ENCODE measurements around the gene PCDHA11.

DNA sequence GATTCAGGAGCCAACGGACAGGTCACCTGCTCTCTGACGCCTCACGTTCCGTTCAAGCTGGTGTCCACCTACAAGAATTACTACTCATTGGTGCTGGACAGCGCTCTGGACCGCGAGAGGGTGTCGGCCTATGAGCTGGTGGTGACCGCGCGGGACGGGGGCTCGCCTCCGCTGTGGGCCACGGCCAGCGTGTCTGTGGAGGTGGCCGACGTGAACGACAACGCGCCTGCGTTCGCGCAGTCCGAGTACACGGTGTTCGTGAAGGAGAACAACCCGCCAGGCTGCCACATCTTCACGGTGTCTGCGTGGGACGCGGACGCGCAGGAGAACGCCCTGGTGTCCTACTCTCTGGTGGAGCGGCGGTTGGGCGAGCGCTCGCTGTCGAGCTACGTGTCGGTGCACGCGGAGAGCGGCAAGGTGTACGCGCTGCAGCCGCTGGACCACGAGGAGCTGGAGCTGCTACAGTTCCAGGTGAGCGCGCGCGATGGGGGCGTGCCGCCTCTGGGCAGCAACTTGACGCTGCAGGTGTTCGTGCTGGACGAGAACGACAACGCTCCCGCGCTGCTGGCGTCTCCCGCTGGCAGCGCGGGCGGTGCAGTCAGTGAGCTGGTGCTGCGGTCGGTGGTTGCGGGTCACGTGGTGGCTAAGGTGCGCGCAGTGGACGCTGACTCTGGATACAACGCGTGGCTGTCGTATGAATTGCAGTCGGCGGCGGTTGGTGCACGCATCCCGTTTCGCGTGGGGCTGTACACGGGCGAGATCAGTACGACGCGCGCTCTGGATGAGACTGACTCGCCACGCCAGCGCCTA lies 11.4 kb upstream of the PCDHA11 start:
- TF ChIP-seq, protein P1, sequence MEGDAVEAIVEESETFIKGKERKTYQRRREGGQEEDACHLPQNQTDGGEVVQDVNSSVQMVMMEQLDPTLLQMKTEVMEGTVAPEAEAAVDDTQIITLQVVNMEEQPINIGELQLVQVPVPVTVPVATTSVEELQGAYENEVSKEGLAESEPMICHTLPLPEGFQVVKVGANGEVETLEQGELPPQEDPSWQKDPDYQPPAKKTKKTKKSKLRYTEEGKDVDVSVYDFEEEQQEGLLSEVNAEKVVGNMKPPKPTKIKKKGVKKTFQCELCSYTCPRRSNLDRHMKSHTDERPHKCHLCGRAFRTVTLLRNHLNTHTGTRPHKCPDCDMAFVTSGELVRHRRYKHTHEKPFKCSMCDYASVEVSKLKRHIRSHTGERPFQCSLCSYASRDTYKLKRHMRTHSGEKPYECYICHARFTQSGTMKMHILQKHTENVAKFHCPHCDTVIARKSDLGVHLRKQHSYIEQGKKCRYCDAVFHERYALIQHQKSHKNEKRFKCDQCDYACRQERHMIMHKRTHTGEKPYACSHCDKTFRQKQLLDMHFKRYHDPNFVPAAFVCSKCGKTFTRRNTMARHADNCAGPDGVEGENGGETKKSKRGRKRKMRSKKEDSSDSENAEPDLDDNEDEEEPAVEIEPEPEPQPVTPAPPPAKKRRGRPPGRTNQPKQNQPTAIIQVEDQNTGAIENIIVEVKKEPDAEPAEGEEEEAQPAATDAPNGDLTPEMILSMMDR (conservative IDR thresholded peaks at IDR 0.05 in 1 of 2, IDR thresholded peaks at IDR 0.05 in 1 of 2; ENCODE audit: extremely low read depth in 1 of 2, insufficient read depth in 1 of 2, low read depth in 1 of 2, low read length in 2 of 2), result no peak
- TF ChIP-seq EZH2 (IDR thresholded peaks at IDR 0.05; ENCODE audit: borderline replicate concordance, low read length), result no peak

Data from mammary epithelial cell (primary cell).